Ovary (tissue), 3 donors: ENCODE results near the gene HSPA12A.

ENCODE experiments used
- EP300 ChIP-seq: sonication (generic); formaldehyde crosslinking; IDR thresholded peaks from one replicate; pipeline ENCODE4 v1.6.1; 2017; ENCODE audit warnings: antibody characterized with exemption
- POLR2A ChIP-seq: fragments of 450-650 bp; IDR thresholded peaks from one replicate; pipeline ENCODE4 v1.6.1; 2017; ENCODE audit warnings: antibody characterized with exemption, mild to moderate bottlenecking, moderate library complexity
- TF ChIP-seq, protein P1 (sequence below), 3 donors: fragments of 450-650 bp in 2 of 3; fragments of 200-600 bp in 1 of 3; IDR thresholded peaks; one replicate each; pipeline versions ENCODE4 v1.5.1 to v1.8.0; 2016 to 2022; ENCODE audit warnings: antibody characterized with exemption in 3 of 3, mild to moderate bottlenecking in 1 of 3
- donor health status: DM: no; HTN: no; CAD: no.

DNA sequence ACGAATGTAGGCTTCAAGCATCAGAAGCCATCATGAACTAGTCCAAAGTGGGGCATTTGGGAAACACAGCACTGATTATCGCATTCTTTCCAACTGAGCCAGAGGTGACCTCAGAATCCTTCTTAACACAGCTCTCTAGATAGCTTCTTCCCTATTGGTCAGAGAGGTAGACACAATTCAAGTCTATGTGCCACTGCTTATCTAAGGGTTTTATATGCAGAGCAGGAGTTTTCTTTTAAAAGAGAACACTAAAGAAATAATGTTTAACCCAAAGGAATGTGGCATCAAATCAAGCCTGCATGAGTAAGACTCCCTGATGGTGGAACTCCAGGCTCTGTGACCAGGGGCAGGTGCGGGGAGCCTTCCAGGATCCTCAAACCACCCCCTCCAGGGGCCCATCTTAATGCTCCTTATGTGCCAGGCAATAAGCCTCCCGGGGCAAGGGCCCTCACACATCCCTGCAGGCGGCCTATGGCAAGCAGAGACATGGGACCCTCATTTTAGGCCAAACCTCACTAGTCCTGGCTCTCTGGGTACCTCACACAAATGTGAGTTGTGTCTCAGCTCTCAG lies 13.8 kb downstream of the HSPA12A start:
- TF ChIP-seq, protein P1, sequence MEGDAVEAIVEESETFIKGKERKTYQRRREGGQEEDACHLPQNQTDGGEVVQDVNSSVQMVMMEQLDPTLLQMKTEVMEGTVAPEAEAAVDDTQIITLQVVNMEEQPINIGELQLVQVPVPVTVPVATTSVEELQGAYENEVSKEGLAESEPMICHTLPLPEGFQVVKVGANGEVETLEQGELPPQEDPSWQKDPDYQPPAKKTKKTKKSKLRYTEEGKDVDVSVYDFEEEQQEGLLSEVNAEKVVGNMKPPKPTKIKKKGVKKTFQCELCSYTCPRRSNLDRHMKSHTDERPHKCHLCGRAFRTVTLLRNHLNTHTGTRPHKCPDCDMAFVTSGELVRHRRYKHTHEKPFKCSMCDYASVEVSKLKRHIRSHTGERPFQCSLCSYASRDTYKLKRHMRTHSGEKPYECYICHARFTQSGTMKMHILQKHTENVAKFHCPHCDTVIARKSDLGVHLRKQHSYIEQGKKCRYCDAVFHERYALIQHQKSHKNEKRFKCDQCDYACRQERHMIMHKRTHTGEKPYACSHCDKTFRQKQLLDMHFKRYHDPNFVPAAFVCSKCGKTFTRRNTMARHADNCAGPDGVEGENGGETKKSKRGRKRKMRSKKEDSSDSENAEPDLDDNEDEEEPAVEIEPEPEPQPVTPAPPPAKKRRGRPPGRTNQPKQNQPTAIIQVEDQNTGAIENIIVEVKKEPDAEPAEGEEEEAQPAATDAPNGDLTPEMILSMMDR (IDR thresholded peaks at IDR 0.05), result no peak
- TF ChIP-seq POLR2A (no peak), EP300 (no peak)
